Activated CD4-positive, alpha-beta memory T cell treated with anti-CD3 and anti-CD28 coated beads, Interleukin-2, amount 10 ng/mL, durations not matched to agents 7 days and 5 days (primary cell): ENCODE data around the gene LGALS3BP. TPM values are rescaled to one million over a fixed set of nuclear protein-coding genes. Genes with fewer than 3 reads are reported as not detected.

Experiments used
- CTCF ChIA-PET: fragments of 350-600 bp; sonication (Branson Sonifier 250); formaldehyde crosslinking; loops from one replicate; lab custom pipeline; 2021; ENCODE audit warnings: antibody characterized with exemption, inconsistent platforms; lab: Charles Lee
- POLR2A ChIA-PET: fragments of 350-600 bp; sonication (Branson Sonifier 250); formaldehyde crosslinking; loops from one replicate; lab custom pipeline; 2021; ENCODE audit warnings: antibody characterized with exemption; lab: Charles Lee
- DNase-seq: peaks from one replicate; pipeline ENCODE4 v3.0.0-alpha.2; 2020
- H3K27ac Mint-ChIP-seq: one replicate; pipeline ENCODE4 v1.8.0; 2021; ENCODE audit warnings: mild to moderate bottlenecking, mixed read lengths
- H3K27me3 Mint-ChIP-seq: one replicate; pipeline ENCODE4 v1.8.0; 2021; ENCODE audit warnings: mixed read lengths
- H3K36me3 Mint-ChIP-seq: one replicate; pipeline ENCODE4 v1.8.0; 2021; ENCODE audit warnings: low read depth, mixed read lengths
- H3K4me1 Mint-ChIP-seq: one replicate; pipeline ENCODE4 v1.8.0; 2021; ENCODE audit warnings: mixed read lengths
- H3K4me3 Mint-ChIP-seq: one replicate; pipeline ENCODE4 v1.8.0; 2021; ENCODE audit warnings: mild to moderate bottlenecking, mixed read lengths
- H3K9me3 Mint-ChIP-seq: one replicate; pipeline ENCODE4 v1.8.0; 2021; ENCODE audit warnings: mixed read lengths
- total RNA-seq, 2 experiments: library from RNA; stranded (reverse); gene quantifications; one replicate each; pipeline ENCODE4 v1.2.3, GENCODE V29; 2021

Gene LGALS3BP
- total RNA-seq, 2 experiments from 2014 or later = 209 to 219 TPM

DNA sequence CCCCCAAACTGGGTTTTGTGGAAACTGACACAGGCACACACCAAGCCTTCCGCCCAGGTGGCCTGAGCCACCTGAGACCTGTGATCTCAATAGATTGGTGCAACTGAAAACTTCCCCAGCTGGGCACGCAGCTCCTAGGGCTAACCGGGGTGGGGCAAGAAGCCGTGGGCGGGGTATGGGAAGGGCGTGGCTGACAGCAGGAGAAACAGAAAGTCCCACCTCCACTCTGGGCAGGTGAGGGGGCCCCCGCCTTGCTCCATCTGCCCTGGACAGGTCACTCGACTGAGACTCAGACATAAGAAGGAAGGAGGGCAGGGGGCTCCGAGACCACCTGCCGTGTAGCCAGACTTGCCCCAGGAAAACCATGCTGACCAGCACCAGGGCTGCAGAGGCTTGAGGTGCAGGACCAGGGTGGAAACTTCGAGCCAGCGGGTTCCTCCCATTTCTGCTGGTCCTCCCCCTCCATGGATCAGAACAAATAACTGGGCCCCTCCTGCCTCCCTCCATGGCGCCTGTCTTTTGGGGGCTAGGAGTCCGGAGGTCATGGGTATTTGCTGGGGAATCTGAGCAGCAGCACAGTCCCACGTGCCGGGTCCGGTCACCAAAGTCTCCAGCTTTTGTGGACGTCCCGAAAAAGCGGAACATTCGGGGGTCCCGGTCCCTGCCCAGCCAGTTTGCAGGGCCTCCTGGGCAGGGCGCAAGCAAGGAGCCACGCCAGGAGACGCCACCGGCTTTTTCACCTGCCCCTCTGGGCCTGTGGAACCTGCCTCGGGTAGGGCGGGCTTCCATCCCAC is 55.9 kb downstream of the LGALS3BP start:
- Mint-ChIP-seq H3K9me3 (no peaks in the 10 kb centered on the region), H3K4me1 (peaks cover 15% of the 10 kb centered on the region), H3K36me3 (no peaks in the 10 kb centered on the region), H3K27ac (no peak overlapping the region), H3K4me3 (peak overlapping the region; percentile 56), H3K27me3 (peaks cover 33% of the 10 kb centered on the region)
- peak; percentile 69 for DNase-seq
- CTCF ChIA-PET = interaction anchor here (1.6 kb wide), 1 partner anchor 58 kb away, joined by 6 read pairs; no protein-coding TSS in a partner anchor
- POLR2A ChIA-PET = interaction anchor here (1.0 kb wide), 1 partner anchor 33 kb away, joined by 3 read pairs; no protein-coding TSS in a partner anchor

DNA sequence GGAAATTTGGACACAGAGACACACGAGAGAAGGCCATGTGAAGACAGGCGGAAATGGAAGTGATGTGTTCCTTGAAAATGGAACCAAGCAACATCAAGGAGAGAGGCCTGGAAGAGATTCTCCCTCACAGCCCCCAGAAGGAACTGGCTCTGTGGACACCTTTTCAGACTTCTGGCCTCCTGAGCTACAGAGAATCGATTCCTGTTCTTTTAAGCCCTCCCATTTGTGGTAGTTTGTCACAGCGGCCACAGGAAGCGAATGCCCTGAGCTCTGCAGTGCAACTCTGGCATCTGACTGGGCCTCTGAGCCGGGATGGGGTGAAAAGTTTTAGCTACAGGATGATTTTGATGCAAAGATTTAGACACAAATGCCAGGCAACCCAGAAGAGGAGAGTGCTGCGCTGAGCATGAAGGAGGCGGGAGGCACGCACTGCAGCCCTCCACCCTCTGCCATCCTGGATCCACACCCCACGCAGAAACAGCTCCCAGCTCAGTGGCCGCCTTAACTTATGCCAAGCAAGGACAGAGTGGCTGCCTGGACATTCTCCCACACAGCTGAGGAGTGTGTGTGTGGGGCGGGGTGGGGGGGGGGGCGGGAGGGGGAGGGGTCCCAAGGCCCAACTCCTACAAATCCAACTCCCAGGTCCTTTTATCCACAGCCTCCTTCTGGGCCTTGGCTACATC is 56.8 kb downstream of the LGALS3BP start:
- H3K4me3 Mint-ChIP-seq = no peak overlapping the region
- no peaks in the 10 kb centered on the region for H3K9me3 Mint-ChIP-seq
- DNase-seq = no peak
- H3K36me3 Mint-ChIP-seq = no peaks in the 10 kb centered on the region
- ChIA-PET CTCF (interaction anchor here (1.6 kb wide), 1 partner anchor 57 kb away, joined by 6 read pairs; no protein-coding TSS in a partner anchor), POLR2A (interaction anchor here (1.0 kb wide), 1 partner anchor 32 kb away, joined by 3 read pairs; no protein-coding TSS in a partner anchor)
- H3K27ac Mint-ChIP-seq = no peak overlapping the region
- H3K4me1 Mint-ChIP-seq = peaks cover 15% of the 10 kb centered on the region
- peaks cover 27% of the 10 kb centered on the region for H3K27me3 Mint-ChIP-seq

DNA sequence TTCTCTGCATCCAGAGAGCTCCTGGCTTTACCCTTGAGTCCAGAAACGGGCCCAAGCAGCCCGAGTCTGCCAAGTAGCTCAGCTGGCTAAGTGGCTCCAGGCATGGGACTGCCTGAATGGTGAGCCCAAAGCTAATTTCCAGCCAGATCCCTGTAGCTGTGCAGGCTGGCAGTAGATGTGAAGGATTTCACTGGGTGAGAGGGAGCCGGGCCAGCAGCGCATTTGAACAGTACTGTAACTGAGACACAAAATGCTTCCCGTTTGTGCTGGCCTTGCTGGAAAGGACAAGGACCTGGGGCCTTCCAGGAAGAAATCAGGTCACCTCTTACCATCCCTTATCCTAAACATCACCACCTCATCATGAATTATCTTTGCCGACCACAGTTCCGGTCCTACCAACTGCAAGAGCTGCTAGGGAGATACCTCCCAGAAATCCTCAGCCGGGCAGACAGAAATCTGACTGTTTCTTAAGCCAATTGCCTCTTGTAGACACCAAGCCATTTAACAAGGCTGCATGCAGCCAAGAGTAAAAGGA is 58.2 kb downstream of the LGALS3BP start:
- no peaks in the 10 kb centered on the region for H3K36me3 Mint-ChIP-seq
- ChIA-PET POLR2A (interaction anchor here (0.9 kb wide), 1 partner anchor 31 kb away, joined by 3 read pairs; no protein-coding TSS in a partner anchor), CTCF (no interaction called here)
- H3K27me3 Mint-ChIP-seq = peaks cover 18% of the 10 kb centered on the region
- H3K4me1 Mint-ChIP-seq = peaks cover 15% of the 10 kb centered on the region
- H3K27ac Mint-ChIP-seq = no peak overlapping the region
- no peak for DNase-seq
- H3K4me3 Mint-ChIP-seq = no peak overlapping the region
- no peaks in the 10 kb centered on the region for H3K9me3 Mint-ChIP-seq

Other genes with a start within 250 kb of the LGALS3BP start
- gene CYTH1, start 197.7 kb downstream of the LGALS3BP start, total RNA-seq = 100 to 1,000 TPM; 288 to 309 TPM
- gene USP36, start 139.1 kb downstream of the LGALS3BP start, total RNA-seq = 10 to 100 TPM; 95.4 to 96.8 TPM
- not detected for gene CEP295NL, start 76.7 kb downstream of the LGALS3BP start, total RNA-seq
- gene TIMP2, start 54.5 kb downstream of the LGALS3BP start, total RNA-seq = 1 to 10 TPM; 3.3 TPM
- 10 to 100 TPM; 78.4 to 81.1 TPM for gene CANT1, start 29.8 kb upstream of the LGALS3BP start, total RNA-seq
- gene C1QTNF1, start 44.2 kb upstream of the LGALS3BP start, total RNA-seq = not detected
- 10 to 100 TPM; 28.5 to 28.9 TPM for gene ENGASE, start 94.9 kb upstream of the LGALS3BP start, total RNA-seq